SH-SY5Y (cell line): ENCODE data around the gene ACBD6.

Experiments
- GATA2 ChIP-seq: IDR thresholded peaks from 2 replicates; pipeline ENCODE4 v1.6.1; 2011; ENCODE audit warnings: mild to moderate bottlenecking, low read depth, low read length
- GATA3 ChIP-seq: IDR thresholded peaks from 2 replicates; pipeline ENCODE4 v1.6.1; 2011; ENCODE audit warnings: low read depth, mild to moderate bottlenecking, low read length, moderate library complexity

- TF ChIP-seq GATA3 (no peak), GATA2 (no peak)
Observed at GRCh38 chr1:180274221-180274620, 228.2 kb downstream of the ACBD6 start.
